ENCODE results near the gene TMEM121. TPM values are rescaled to one million over a fixed set of nuclear protein-coding genes. Genes with fewer than 3 reads are reported as not detected.

TMEM121 gene
- total RNA-seq, 1 donor from 2014 or later, result 2.1 TPM

- Histone ChIP-seq H3K36me3 (peaks cover 12% of the 10 kb centered on the region), H3K9me3 (replicated peaks) (no peaks in the 10 kb centered on the region), H3K27ac (replicated peaks) (peak overlapping the region; percentile 100), H3K27me3 (ENCODE audit: low read depth) (no peaks in the 10 kb centered on the region), H3K4me1 (peaks cover 100% of the 10 kb centered on the region), H3K4me3 (no peak overlapping the region)
- DNase-seq, result peak; percentile 38
- intact Hi-C loops (cut with micrococcal nuclease), result no loop called here
- no peak for TF ChIP-seq CTCF (IDR thresholded peaks at IDR 0.05; ENCODE audit: borderline replicate concordance)
Observed at GRCh38 chr14:105483300-105484068, 42.9 kb upstream of the TMEM121 start.

DNA sequence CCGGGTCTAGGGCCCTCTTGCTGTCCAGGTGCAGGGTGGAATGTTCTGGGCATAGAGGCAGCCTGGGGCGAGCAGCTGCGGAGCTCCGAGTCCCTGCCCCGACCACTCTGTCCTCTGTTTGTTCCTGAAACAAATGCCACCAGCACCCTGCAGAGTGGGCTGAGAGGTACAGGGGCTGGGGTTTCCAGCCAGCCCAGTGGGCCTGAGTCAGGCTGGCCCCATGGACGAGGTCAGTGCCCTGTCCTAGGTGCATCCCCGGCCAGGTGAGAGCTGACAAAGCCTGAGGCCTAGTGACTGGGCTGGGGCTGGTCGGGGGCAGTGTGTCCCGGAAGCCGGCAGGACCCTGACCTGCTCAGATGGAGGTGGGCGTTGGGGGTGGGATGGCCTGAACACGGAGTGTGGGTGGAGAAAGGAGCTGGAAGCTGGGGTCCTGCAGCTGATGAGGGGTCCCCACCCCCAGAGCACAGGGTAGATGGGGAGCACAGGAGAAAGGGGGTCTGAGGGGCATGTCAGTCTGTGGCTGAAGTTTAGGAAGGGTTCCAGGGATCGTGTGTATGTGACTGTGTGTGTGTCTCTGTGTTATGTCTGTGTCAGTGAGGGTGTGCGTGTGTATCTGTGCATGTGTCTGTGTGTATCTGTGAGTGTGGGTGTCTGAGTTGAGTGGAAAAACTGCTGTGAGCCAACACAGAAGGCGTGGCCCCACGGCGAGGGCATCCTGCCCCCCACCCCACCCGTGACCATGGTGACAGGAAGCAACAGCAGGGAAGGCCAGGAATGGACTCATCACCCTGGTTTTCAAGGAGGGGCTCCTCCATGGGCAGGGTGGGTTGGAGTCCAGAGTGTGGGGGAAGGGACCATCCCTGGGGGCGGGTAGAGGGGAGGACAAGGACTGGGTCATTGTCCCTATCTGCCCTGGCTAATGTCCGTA is 42.0 kb upstream of the TMEM121 start:
- Histone ChIP-seq H3K36me3 (peaks cover 6% of the 10 kb centered on the region), H3K9me3 (replicated peaks) (no peaks in the 10 kb centered on the region), H3K4me3 (no peak overlapping the region), H3K27ac (replicated peaks) (peak overlapping the region; percentile 100), H3K4me1 (peaks cover 100% of the 10 kb centered on the region), H3K27me3 (ENCODE audit: low read depth) (no peaks in the 10 kb centered on the region)
- intact Hi-C loops (cut with micrococcal nuclease), result no loop called here
- no peak for TF ChIP-seq CTCF (IDR thresholded peaks at IDR 0.05; ENCODE audit: borderline replicate concordance)
- peak; percentile 63 for DNase-seq

GRCh38 chr14:105484997-105485393 is 41.4 kb upstream of the TMEM121 start:
- no peak for DNase-seq
- no peaks in the 10 kb centered on the region for H3K36me3 ChIP-seq
- H3K4me3 ChIP-seq, result no peak overlapping the region
- no peaks in the 10 kb centered on the region for H3K27me3 ChIP-seq (ENCODE audit: low read depth)
- no peak for TF ChIP-seq CTCF (IDR thresholded peaks at IDR 0.05; ENCODE audit: borderline replicate concordance)
- no peaks in the 10 kb centered on the region for H3K9me3 ChIP-seq (replicated peaks)
- H3K4me1 ChIP-seq, result peaks cover 100% of the 10 kb centered on the region
- H3K27ac ChIP-seq (replicated peaks), result peak overlapping the region; percentile 100
- intact Hi-C loops (cut with micrococcal nuclease), result no loop called here

- peak; percentile 46 for DNase-seq
- intact Hi-C loops (cut with micrococcal nuclease), result no loop called here
- Histone ChIP-seq H3K27me3 (ENCODE audit: low read depth) (no peaks in the 10 kb centered on the region), H3K36me3 (no peaks in the 10 kb centered on the region), H3K4me1 (peaks cover 96% of the 10 kb centered on the region), H3K27ac (replicated peaks) (peak overlapping the region; percentile 100), H3K9me3 (replicated peaks) (no peaks in the 10 kb centered on the region), H3K4me3 (peak overlapping the region; percentile 87)
- TF ChIP-seq CTCF (IDR thresholded peaks at IDR 0.05; ENCODE audit: borderline replicate concordance), result peak; percentile 56
Observed at GRCh38 chr14:105485739-105486162, 40.6 kb upstream of the TMEM121 start.

- Histone ChIP-seq H3K4me1 (peaks cover 92% of the 10 kb centered on the region), H3K9me3 (replicated peaks) (no peaks in the 10 kb centered on the region), H3K27ac (replicated peaks) (peak within 1 kb of the TSS; percentile 100), H3K36me3 (no peaks in the 10 kb centered on the region), H3K4me3 (peak within 1 kb of the TSS; percentile 87), H3K27me3 (ENCODE audit: low read depth) (no peaks in the 10 kb centered on the region)
- no peak for TF ChIP-seq CTCF (IDR thresholded peaks at IDR 0.05; ENCODE audit: borderline replicate concordance)
- peak; percentile 42 for DNase-seq
- intact Hi-C loops (cut with micrococcal nuclease), result no loop called here
Observed at GRCh38 chr14:105486163-105486973, 40.0 kb upstream of the TMEM121 start, which contains the start of gene CRIP1. Gene CRIP1, plus strand, starts transcription at chr14:105486886. Its CDS starts 374 bp downstream, at chr14:105487260.
